ENCODE data around the gene RAB8A. TPM values are rescaled to one million over a fixed set of nuclear protein-coding genes. Genes with fewer than 3 reads are reported as not detected.
"Not testable (repeated sequence)": the region's sequence is repeated elsewhere in the genome, so short reads cannot be mapped to it uniquely, and the experiment has no call there.

The RAB8A gene
- polyA plus RNA-seq, 1 donor: 87.0 TPM

DNA sequence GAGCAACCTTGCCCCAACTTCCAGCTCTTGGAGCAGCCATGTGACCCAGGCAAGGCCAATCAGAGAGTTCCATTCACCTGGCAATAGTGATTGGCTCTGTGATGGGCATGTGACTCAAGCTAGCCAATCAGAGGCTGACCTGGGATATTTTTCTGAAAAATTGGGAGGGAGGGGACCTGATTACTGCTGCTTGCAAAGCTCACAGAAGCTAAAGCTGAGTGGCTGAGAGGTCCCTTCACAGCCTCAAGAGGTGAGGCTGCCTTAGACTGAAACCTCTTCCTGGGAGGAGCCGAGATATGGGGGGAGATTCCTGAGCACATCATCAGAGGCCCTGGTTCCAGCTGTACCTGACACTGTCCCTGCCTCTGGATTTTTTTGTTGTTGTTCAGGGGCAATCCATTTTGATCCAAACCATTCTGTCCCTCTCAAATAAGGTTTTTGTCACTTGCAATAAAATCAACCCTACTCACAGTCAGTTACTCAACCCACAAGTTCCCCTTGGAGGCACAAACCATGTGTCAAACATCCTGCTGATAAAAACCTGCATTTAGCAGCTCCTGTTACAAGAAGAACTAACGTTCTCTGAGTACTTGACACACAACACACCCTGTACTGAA lies 56.9 kb downstream of the RAB8A start:
- no peak for DNase-seq

DNA sequence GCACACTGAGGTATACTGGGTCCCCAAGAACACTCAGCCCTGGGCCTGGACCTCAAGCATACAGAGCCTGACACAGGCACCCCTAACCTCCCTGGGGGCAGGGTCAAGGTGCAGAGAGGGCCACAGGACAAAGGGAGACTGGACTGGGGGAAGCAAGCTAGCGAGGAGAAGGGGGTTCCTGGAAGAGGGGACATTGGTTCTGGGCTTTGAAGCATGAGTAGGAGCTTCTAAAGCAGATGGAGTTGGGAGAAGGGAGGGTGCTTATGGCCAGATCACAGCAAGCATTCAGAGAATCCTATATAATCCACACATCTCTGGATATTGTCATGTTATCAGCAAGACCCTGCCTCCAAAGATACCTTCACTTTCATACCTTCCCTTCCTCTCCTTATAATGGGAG lies 58.4 kb downstream of the RAB8A start:
- no peak for DNase-seq

DNA sequence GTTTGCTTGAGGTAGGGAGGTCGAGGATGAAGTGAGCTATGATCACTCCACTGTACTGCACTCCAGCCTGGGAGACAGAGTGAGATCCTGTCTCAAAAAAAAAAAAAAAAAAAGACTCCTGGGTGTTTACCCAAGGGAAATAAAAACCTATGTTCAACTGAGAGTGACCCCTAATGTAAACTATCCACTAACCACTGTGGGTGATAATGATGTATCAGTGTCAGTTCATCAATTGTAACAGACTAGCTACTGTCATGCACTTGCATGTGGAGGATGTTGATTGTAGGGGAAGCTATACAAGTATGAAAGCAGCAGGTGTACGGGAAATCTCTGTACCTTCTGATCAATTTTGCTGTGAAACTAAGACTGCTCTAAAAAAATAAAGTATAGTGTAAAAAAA lies 64.3 kb downstream of the RAB8A start:
- DNase-seq: no peak

DNA sequence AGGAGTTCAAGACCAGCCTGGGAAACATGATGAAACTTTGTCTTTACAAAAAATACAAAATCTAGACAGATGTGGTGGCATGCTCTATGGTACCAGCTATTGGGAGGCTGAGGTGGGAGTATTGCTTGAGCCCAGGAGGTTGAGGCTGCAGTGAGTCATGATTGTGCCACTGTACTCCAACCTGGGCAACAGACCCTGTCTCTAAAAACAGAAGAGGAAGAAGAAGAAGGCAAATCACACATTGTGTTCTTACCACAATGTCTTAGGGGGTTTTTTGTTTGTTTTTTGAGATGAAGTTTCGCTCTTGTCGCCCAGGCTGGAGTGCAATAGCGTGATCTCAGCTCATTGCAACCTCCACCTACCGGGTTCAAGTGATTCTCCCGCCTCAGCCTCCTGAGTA lies 67.2 kb downstream of the RAB8A start:
- DNase-seq: not testable (repeated sequence)

DNA sequence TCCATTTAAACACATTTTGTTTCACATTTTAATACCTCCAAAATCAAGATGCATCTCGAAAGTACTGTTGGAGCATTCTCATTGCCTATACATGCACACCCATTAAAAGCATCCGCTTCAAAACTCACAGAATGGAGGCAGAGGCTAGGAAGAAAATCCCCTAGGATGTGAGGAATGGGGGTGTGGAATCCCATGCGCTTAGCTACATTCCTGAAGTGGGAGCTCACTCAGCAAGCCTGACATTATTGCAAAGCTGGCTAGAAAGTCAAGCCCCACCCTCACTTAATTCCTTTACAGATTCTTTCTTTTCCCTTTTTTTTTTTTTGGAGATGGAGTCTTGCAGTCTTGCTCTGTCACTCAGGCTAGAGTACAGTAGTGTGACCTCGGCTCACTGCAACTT lies 68.9 kb downstream of the RAB8A start:
- DNase-seq: no peak

Other genes with a start within 250 kb of the RAB8A start
- gene CYP4F2, start 213.8 kb upstream of the RAB8A start, polyA plus RNA-seq (ENCODE audit: insufficient read length): 0.13 TPM
- gene CYP4F11, start 177.4 kb upstream of the RAB8A start, polyA plus RNA-seq (ENCODE audit: insufficient read length): 0.42 TPM
- gene OR10H4, start 162.9 kb upstream of the RAB8A start, polyA plus RNA-seq (ENCODE audit: insufficient read length): not detected
- 536 TPM for gene TPM4, start 35.4 kb upstream of the RAB8A start, polyA plus RNA-seq (ENCODE audit: insufficient read length)
- gene HSH2D, start 31.8 kb downstream of the RAB8A start, polyA plus RNA-seq (ENCODE audit: insufficient read length): 0.43 TPM
- gene CIB3, start 61.6 kb downstream of the RAB8A start, polyA plus RNA-seq (ENCODE audit: insufficient read length): not detected
- gene FAM32A, start 73.5 kb downstream of the RAB8A start, polyA plus RNA-seq (ENCODE audit: insufficient read length): 113 TPM
- 58.8 TPM for gene AP1M1, start 86.0 kb downstream of the RAB8A start, polyA plus RNA-seq (ENCODE audit: insufficient read length)
- 15.3 TPM for gene KLF2, start 212.9 kb downstream of the RAB8A start, polyA plus RNA-seq (ENCODE audit: insufficient read length)

Data from left kidney (tissue), 2 donors.